SK-N-SH (cell line): Measurements from ENCODE around the gene BTBD6.

Source experiments
- CTCF ChIP-seq: fragments of 200-600 bp; sonication (generic); IDR thresholded peaks from 2 replicates; pipeline ENCODE4 v1.6.1; 2017; ENCODE audit warnings: antibody characterized with exemption, mild to moderate bottlenecking, moderate library complexity
- ELF1 ChIP-seq: IDR thresholded peaks from 2 replicates; pipeline ENCODE4 v1.4.0; 2012
- FOXJ3 ChIP-seq: sonication (generic); formaldehyde crosslinking; IDR thresholded peaks from 2 replicates; pipeline ENCODE4 v1.5.1; 2020; ENCODE audit warnings: mild to moderate bottlenecking, missing genetic modification reagents
- IRF3 ChIP-seq: fragments of 150-350 bp; IDR thresholded peaks from 2 replicates; pipeline ENCODE4 v1.6.1; 2016; ENCODE audit warnings: mild to moderate bottlenecking, low read depth, low read length
- JUND ChIP-seq: IDR thresholded peaks from 2 replicates; pipeline ENCODE4 v1.4.0; 2012
- MAX ChIP-seq: IDR thresholded peaks from 2 replicates; pipeline ENCODE4 v1.4.0; 2012; ENCODE audit warnings: low read depth
- RAD21 ChIP-seq: IDR thresholded peaks from 2 replicates; pipeline ENCODE4 v1.6.1; 2012; ENCODE audit warnings: mild to moderate bottlenecking, low read length
- RCOR1 ChIP-seq: fragments of 150-350 bp; IDR thresholded peaks from 2 replicates; pipeline ENCODE4 v1.6.1; 2017; ENCODE audit warnings: antibody characterized with exemption, low read length
- REST ChIP-seq: IDR thresholded peaks from 2 replicates; pipeline ENCODE4 v1.6.1; 2012; ENCODE audit warnings: mild to moderate bottlenecking, low read depth, low read length, moderate library complexity
- RFX5 ChIP-seq: IDR thresholded peaks from 2 replicates; pipeline ENCODE4 v1.6.1; 2012; ENCODE audit warnings: mild to moderate bottlenecking, improper control_type of control experiment, low read length
- RXRA ChIP-seq: IDR thresholded peaks from 2 replicates; pipeline ENCODE4 v1.4.0; 2012; ENCODE audit warnings: low read depth, mild to moderate bottlenecking, borderline replicate concordance
- TEAD4 ChIP-seq: IDR thresholded peaks from 2 replicates; pipeline ENCODE4 v1.4.0; 2012; ENCODE audit warnings: mild to moderate bottlenecking, borderline replicate concordance; ENCODE audit not compliant: insufficient read depth

- TF ChIP-seq CTCF (no peak), ELF1 (no peak), RAD21 (0 out of 2 replicates have a peak, but pooled peaks have one; percentile 3), RXRA (no peak), MAX (no peak), IRF3 (no peak), RFX5 (no peak), REST (no peak), FOXJ3 (CRISPR knock-in tag) (no peak), TEAD4 (no peak), RCOR1 (no peak), JUND (no peak)
Observed at GRCh38 chr14:105207460-105207901, 40.9 kb upstream of the BTBD6 start.
